T-helper 9 cell (primary cell): Measurements from ENCODE around the gene RIOK2.
"Not testable (repeated sequence)": the region's sequence is repeated elsewhere in the genome, so short reads cannot be mapped to it uniquely, and the experiment has no call there.

Experiments
- DNase-seq: peaks from one replicate; pipeline ENCODE4 v3.0.0-alpha.2; 2020
- total RNA-seq, 2 donors: gene quantifications; one replicate each; lab custom pipeline; 2026; lab: John Stamatoyannopoulos, UW

RIOK2 gene
- 29.9 to 55.6 reads per million in 2 donors for total RNA-seq

DNA sequence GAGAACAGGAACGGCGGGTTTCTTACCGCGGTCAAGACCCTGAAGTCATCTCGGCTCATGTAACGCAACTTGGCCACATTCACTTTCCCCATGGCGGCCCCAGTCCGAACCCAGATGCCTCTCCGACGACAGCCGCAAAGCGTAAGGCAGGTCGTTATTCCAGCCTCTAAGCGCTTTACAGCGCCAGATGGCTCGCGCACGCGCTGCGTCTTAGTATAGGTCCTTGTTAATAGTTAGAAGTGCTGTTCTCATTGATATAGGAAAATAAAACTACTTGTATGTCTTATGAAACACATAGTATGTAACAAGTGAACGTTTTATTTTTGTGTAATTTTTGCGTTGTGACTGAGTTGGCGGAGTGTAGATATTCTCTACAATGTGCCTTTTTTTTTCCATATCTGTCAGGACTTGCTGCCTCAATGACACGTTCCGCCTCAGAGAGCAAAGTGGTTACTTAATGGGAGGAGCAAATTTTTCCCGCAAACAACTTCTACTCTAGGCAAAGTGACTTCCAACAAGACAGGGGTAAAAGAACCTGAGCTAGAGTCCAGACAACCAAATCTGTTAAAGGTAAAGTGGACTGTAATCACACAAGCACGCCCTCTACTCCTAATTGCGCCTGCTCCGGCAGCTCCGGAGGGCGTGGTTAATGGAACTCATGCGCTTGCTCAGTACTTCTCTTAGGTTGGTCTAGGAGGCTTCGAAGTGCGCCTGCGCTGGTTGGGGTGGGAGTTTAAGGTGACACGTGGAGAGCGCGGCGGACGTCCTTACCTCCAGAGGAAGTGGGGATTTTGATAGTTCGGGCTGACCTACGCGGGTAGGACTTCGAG lies at the start of gene RIOK2:
TSS of gene RIOK2 (minus strand) at position 148 of the 830 bp plus-strand sequence. CDS start at position 92, 56 bp downstream.
- peak; percentile 78 for DNase-seq

DNA sequence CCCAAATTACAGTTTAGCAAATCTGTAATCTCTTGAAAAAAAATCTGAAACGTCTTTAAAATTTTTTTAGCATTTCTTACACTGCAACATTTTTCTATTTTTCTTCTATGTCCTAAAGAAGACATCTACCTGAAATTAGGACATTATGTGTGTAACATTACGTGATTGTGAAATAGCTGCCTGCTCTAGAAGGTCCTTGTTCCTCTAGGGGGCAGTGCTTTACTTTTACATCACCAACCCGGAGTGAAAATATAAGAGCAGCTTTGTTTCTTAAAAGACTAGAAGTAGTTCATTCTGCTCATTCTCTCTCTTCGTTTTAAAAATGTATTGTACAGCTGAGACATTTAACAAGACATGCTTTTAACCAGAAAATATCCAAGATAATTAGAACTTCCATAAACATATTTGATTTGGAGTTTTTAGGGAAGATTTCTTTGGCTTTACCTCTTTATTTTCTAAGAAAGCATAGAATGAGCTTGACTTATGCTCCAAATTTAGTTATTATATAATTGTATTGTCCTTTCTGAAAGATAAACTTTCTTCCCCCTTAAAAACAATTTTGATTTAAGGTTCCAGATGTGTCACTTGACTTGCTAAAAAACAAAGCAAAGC lies 48.1 kb upstream of the RIOK2 start:
- no peak for DNase-seq

DNA sequence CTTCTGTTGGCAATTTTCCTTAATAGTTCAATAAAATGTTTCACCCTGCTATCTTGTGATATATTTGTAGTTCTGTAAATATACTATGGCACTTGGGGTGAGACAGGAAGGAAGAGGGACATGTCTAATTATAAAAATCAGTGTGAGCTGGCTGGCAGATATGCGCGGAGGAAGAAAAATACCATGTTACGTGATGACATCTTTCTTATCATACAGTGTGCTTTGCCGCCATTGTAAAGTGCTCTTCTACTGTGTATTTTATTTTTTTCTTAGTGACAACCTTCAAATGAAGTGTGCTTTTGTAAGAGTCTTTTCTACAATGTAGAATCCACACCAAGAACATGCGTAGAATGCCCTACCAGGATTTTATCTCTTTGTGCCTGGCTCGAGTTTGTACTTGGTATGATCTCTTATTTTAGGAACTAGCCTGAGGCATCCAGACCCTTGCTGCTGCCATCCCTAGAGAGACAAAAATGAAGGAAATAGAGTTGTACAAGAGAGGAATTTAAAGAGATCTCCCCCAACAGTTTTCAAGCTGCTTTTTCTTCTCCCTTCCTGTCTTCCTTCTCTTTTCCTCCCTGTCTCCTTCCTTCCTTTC lies 46.7 kb upstream of the RIOK2 start:
- no peak for DNase-seq

DNA sequence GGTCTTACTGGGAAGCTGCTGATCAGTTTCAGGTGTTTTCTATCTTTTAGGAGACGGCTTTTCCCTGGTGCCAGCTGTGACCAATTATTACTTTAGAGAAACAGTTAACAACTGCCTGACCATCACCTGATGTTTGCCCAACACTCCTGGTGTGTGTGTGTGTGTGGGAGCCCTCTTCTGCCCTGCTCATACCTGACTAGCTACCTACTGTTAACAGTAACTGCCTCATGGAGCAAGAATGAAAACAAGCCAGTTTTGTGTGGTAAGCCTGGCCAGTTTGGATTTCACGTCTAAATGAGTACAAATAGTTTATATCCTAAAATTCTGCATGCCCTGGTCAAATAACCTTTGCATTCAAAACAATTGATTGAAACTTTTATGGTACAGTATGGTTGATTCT lies 46.1 kb upstream of the RIOK2 start:
- DNase-seq, result no peak

DNA sequence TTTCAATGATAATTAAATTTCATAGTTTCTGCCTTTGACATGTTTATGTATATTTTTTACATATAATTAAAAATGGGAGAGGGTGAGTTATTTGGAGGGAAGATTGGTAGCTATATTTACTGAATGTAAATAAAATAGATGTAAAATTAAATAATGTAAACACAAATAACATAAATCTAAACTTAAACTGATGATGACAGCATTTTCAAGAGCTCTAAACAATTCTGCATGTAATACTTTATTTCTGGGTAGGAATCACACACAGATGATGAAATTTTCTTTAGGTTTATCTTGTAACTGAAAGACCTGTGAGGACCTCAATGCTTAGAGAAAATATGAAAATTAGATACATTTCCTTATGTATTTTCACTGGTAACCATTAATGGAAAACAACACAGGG lies 42.2 kb upstream of the RIOK2 start:
- DNase-seq, result no peak

DNA sequence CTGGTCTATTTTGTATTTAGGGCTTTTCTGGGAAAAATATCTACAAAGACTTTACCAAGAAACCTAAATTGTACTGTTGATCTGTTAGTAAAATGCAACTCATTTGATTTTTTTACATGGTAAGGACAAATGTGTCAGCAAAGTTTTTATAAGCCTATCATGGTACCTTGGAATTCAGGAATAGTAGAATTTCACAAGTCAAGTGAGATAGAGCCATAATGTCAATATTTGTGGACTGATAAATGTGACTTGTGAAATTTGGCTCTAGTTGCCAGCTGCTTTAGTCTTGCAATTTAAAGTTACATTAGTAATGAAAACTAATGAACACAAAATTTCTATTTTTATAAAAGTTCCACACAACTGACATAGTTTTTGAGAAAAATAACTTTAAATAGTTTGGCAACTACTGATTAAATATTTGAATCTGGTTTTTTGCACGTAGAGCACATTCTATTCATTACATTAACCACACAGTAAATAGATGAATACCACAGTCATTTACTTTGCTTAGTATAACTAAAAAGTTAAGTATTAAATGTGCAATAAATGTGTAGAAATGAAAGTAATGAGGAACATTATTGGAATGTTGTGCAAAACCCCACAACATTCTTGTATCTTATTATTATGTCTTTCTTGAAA lies 41.2 kb upstream of the RIOK2 start:
- DNase-seq, result no peak

DNA sequence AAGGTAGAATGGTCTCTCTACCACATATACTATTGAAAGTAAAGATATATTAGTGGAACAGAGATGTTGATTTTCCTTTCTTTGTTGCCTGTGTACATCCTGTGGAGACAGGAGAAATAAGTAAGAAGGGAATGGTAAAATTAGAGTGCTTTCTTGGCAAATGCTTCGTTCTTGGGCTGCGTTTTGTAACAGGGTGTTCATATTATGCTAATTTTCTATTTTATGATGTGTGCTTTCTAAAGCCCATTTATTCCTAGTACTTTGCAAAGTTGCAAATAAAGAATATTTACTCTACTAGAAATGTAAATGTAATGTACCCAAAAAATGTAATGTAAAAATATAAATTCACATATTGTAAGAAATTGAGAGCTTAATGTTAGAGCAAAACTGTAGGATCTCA lies 40.5 kb upstream of the RIOK2 start:
- DNase-seq, result no peak

DNA sequence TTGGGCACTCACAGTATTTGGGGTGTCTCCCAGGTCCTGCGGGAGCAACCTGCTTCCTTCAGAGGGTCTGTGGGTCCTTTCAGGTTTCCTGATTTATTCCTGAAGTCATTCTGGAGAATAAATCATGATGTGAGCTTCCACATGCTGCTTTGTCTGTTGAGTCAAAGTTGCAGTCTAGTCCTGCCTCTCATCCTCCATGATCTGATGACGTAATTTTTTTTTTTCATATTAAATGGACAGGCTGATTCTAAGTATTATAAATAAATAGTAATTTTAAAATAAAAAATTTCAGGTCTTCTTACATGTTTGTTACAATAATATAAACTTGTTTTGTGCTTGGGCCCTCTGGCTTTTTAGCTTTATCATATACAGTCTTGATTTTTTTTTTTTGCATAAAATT lies 26.3 kb upstream of the RIOK2 start:
- DNase-seq, result no peak

DNA sequence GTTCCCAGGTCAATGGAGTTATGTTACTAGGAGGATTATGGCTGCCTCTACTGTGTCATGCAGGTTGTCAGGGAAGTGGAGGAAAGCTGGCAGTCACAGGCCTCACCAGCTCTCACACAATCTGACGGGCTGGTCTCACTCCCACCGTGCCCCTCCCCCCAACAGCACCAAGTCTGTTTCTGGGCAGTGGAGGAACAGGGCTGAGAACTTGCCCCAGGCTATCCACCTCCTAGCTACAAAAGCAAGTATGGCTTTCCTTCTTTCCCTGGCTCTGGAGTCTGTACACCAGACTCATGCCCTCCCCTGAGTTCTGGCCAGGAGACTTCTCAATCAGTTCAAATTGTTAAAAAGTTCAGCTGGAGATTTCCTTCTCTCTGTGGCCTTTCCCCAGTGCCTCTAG lies 25.7 kb upstream of the RIOK2 start:
- DNase-seq, result no peak

DNA sequence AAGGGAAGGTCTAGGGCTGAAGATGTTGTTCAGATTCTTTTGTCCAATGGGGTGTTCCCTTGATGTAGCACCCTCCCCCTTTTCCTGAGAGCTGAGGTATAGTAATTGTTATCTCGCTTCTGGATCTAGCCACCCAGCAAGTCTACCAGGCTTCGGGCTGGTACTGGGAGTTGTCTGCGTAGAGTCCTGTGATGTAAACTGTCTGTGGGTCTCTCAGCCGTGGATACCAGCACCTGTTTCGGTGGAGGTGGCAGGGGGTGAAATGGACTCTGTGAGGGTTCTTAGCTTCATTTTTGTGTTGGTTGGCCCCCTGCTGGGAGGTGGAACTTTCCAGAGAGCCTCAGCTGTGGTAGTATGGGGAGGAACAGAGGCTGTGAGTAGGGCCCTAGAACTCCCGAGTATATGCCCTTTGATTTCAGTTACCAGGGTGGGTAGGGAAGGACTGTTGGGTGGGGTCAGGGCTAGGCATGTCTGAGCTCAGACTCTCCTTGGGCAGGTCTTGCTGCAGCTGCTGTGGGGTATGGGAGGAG lies 25.2 kb upstream of the RIOK2 start:
- no peak for DNase-seq

DNA sequence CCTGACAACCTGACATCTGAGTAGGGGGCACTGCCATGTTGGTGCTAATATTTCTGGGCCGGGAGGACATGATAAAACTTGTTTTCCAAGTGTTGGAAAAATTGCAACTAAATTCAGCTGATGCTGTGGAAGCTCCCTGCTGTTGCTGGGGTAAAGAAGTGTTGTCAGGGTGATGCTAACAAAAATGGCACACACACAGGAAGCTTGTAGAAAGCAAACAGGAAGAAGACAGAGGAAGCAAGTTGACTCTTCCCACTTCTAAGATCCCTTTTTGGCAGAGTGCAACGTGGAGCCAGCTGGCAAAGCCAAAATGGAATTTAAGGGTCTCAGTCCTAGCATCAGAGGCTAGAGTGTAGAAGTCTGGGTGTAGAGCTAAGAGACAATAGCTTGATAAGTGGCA lies 11.3 kb upstream of the RIOK2 start:
- DNase-seq, result no peak

DNA sequence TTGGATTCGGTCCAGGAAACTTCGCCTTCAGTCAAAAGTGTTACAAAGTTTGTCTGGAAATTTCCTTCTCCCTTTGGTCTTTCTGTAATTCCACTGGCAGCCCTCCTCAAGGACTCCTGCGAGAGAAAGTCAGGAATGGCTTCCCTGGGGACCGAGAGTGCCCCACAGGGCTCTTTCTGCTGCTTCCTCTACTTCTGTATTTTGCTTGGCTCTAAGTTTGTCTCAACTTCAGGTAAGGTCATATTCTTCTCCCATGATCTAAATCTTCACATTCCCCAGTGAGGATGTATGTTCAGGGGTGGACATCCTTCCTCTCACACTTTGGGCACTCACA lies 10.3 kb upstream of the RIOK2 start:
- no peak for DNase-seq

DNA sequence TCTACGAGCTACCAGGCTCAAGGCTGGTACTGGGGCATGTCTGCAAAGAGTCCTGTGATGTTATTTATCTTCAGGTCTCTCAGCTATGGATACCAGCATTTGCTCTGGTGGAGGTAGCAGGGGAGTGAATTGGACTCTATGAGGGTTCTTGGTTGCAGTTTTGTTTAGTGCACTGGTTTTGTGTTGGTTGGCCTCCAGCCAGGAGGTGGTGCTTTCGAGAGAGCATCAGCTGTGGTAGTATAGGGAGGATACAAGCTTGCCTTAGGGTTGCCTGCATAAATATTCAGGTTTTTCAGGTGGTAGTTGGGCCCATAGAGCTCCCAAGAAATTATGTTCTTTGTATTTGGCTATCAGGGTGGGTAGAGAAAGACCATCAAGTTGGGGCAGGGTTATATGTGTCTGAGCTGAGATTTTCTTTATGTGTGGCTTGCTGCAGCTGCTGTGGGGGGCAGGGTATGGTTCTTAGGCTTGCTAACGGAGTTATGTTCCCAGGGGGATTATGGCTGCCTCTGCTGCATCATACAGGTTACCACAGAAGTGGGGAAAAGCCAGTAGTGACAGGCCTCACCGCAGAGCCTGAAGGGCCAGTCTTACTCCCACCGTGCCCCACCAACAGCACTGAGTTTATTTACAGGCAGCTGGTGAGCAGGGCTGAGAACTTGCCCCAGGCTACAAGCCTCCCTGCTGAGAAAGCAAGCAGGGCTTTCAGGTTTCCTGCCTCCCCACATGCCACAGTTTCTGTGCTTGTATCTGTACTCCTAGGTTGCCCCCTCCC lies 9.7 kb upstream of the RIOK2 start:
- no peak for DNase-seq

DNA sequence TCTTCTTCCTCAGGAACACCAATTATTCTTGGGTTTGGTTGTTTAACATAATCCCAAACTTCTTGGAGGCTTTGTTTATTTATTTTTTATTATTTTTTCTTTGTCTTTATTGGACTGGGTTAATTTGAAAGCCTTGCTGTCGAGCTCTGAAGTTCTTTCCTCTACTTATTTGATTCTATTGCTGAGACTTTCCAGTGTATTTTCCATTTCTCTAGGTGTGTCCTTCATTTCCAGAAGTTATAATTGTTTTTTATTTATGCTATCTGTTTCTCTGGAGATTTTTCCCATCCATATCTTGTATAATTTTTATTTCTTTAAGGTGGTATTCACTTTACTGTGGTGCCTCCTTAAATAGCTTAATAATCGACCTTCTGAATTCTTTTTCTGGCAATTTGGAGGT lies 8.8 kb upstream of the RIOK2 start:
- no peak for DNase-seq

DNA sequence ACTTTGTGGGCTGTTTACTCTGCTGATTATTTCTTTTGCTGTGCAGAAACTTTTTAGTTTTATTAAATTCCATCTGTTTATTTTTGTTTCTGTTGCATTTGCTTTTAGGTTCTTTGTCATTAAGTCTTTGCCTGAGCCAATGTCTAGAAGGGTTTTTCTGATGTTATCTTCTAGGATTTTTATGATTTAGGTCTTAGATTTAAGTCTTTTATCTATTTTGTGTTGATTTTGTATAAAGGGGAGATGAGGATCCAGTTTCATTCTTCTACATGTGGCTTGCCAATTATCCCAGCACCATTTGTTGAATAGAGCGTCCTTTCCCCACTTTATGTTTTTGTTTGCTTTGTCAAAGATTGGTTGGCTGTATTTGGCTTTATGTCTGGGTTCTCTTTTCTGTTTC lies 6.5 kb upstream of the RIOK2 start:
- DNase-seq, result not testable (repeated sequence)

DNA sequence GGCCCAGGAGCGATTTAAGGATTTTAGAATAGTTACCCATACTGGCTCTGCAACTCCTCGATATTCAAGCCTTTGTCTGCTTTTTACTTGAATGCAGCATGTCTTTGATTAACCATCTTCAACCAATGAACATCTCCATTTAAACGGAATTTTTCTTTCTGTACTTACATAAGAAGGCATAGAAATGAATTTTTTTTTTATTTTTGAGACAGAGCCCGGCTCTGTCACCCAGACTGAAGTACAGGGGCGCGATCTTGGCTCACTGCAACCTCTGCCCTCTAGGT lies 825 bp upstream of the RIOK2 start:
- DNase-seq, result no peak

DNA sequence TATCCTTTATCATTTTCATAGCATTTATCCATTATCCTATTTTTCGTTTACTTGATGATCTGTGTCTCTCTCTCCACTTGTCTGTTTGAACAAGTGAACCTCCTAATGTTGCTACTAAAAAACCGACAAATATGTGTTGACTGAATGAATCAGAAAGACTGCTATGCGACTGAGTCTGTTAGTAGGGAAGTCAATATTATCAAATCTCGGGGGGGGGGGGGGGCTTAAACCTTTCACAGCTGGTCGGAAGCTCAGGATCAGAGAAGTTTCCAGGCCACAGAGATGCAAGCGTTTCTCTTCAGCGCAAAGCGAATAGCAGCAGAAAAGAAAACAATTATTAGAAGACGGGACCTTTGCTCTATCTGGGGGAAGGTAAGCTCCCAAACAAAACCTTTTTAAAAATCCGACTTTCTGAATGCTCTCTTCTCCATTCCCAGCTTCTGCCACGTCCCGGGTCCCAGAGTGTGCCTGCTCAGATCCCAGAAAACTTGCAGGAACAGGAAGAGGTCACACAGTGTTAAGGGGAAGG lies 412 bp downstream of the RIOK2 start:
- DNase-seq, result no peak

DNA sequence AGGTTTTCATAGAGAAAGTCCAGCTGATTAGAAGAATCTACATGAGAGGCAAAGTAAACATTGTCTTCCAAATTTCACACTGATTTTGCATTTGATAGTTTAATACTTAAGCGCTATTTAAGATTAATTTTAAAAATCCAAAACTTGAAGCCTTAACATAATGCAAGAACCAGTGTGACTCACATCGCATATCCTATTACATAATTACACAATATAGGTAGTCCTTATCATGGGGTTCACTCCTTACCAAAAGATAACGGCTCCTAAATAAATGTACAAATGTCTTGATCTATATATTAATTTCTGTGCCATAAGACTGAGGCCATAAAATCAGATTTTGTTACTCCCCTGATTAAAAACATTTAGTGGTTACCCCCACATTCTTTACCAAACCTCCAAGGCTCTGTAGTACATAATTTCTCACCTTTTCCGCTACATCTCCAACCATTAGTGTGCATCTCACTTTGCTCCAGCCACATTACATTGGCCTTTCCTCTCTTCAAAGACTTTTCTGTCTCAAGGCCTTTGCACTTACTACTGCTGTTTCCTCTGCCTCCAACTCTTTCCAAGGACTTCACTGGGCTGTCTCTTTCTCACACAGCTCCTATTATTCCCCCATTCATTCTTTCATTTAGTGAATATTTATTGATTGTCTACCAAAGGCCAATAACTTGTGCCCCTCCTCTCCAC lies 1.0 kb downstream of the RIOK2 start:
- no peak for DNase-seq

DNA sequence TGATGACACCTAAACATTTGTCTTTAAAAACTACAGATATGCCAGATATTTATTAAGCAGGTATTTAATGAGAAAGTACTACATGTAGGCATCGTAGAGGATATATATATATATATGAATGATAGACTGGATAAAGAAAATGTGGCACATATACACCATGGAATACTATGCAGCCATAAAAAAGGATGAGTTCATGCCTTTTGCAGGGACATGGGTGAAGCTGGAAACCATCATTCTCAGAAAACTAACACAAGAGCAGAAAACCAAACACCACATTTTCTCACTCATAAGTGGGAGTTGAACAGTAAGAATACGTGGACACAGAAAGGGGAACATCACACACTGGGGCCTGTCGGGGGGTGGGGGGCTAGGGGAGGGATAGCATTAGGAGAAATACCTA lies 3.6 kb downstream of the RIOK2 start:
- DNase-seq, result not testable (repeated sequence)

DNA sequence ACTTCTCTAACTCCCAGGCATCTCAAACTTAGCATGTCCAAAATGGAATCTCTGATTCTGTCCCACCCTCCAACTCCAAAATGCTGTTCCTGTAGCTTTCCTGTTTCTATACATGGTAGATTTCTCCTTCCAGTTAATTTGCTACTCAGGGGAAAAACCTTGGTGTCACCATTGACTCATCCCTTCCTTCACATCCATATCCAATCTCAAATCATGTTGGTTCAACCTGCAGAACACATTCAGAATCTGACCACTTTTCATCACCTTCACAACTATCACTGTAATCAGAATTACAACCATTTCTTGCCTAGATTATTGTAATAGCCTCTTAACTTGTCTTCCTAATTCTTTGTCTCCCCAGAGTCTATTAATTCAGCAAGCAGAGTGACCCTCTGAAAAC lies 10.8 kb downstream of the RIOK2 start:
- no peak for DNase-seq

DNA sequence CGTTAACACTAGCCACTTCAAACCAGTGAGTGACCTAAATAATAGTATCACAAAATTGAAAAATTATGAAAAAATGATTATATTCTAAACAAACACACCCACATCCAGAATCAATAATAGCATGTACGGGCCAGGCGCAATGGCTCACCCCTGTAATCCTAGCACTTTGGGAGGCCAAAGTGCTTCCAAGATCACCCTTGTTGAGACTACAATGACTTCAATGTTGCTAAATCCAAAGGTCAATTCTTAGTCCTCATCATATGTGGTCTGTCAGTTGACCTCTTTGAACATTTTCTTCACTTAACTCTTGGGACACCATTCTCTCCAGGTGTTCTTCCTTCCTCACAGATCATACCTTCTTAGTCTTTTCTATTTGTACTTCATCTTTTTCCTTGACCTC lies 11.3 kb downstream of the RIOK2 start:
- no peak for DNase-seq

DNA sequence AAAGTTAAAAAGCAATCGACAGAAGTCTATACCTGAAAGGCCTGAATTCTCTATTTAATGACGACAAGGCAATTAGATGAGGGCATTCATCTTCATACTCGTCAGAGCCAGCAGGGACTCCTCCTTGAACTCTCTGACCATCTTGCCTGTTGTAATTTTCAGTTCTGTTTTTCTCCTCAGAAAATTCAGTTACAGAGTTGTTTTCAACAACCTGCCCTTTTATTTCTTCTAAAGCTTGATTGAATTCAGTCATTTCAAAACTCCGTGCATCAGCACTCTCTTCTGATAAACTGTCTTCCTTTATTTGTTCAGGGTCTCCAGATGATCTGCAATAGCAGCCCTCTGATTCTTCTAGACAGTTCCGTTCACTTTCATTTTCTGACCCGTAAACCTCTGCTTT lies 15.6 kb downstream of the RIOK2 start:
- DNase-seq, result no peak
